H9 (cell line): Measurements from ENCODE around the gene MFSD6. TPM values are rescaled to one million over a fixed set of nuclear protein-coding genes. Genes with fewer than 3 reads are reported as not detected.
"Not testable (repeated sequence)": the region's sequence is repeated elsewhere in the genome, so short reads cannot be mapped to it uniquely, and the experiment has no call there.

Source experiments
- DNase-seq: peaks from one replicate; pipeline ENCODE4 v3.0.0-alpha.2; 2017
- H2AFZ ChIP-seq: one replicate; pipeline ENCODE4 v1.6.1; 2013; ENCODE audit warnings: mild to moderate bottlenecking, low read length, control low read depth, moderate library complexity
- H2AK5ac ChIP-seq: 2 replicates; pipeline ENCODE4 v1.6.1; 2013; ENCODE audit warnings: low read length, control low read depth, mixed read lengths; ENCODE audit not compliant: insufficient read length
- H2BK120ac ChIP-seq: one replicate; pipeline ENCODE4 v1.6.1; 2013; ENCODE audit warnings: low read depth, mild to moderate bottlenecking, low read length, control low read depth, inconsistent platforms; ENCODE audit not compliant: poor library complexity, severe bottlenecking
- H2BK12ac ChIP-seq: 2 replicates; pipeline ENCODE4 v1.6.1; 2013; ENCODE audit warnings: low read length, control low read depth, mixed read lengths, low read depth; ENCODE audit not compliant: insufficient read length
- H2BK15ac ChIP-seq: 2 replicates; pipeline ENCODE4 v1.6.1; 2013; ENCODE audit warnings: low read depth, low read length, control low read depth
- H2BK20ac ChIP-seq: one replicate; pipeline ENCODE4 v1.6.1; 2013; ENCODE audit warnings: low read depth, mild to moderate bottlenecking, low read length, control low read depth, inconsistent platforms; ENCODE audit not compliant: poor library complexity, severe bottlenecking
- H2BK5ac ChIP-seq: 2 replicates; pipeline ENCODE4 v1.6.1; 2013; ENCODE audit warnings: low read length, control low read depth, mixed read lengths; ENCODE audit not compliant: insufficient read length
- H3K14ac ChIP-seq: 2 replicates; pipeline ENCODE4 v1.6.1; 2013; ENCODE audit warnings: low read length, control low read depth; ENCODE audit not compliant: insufficient read depth
- H3K18ac ChIP-seq: 2 replicates; pipeline ENCODE4 v1.6.1; 2013; ENCODE audit warnings: low read depth, mild to moderate bottlenecking, mixed read lengths, low read length, control low read depth; ENCODE audit not compliant: insufficient read length
- H3K23ac ChIP-seq: 2 replicates; pipeline ENCODE4 v1.6.1; 2013; ENCODE audit warnings: low read length, control low read depth, mixed read lengths, low read depth; ENCODE audit not compliant: insufficient read length
- H3K23me2 ChIP-seq: 2 replicates; pipeline ENCODE4 v1.6.1; 2013; ENCODE audit warnings: low read depth, mild to moderate bottlenecking, mixed read lengths, low read length, control low read depth; ENCODE audit not compliant: insufficient read length, poor library complexity, severe bottlenecking
- H3K27ac ChIP-seq: 2 replicates; pipeline ENCODE4 v1.5.1; 2013; ENCODE audit warnings: low read length, control low read depth, mixed read lengths, low read depth; ENCODE audit not compliant: insufficient read length
- H3K27me3 ChIP-seq: 2 replicates; pipeline ENCODE4 v1.6.1; 2013; ENCODE audit warnings: low read length, control low read depth, inconsistent platforms; ENCODE audit not compliant: insufficient read depth
- H3K4ac ChIP-seq: 2 replicates; pipeline ENCODE4 v1.6.1; 2013; ENCODE audit warnings: low read depth, mild to moderate bottlenecking, control low read depth, inconsistent platforms, low read length, moderate library complexity
- H3K4me1 ChIP-seq: 2 replicates; pipeline ENCODE4 v1.6.1; 2013; ENCODE audit warnings: low read length, control low read depth, inconsistent platforms; ENCODE audit not compliant: insufficient read depth
- H3K4me2 ChIP-seq: 2 replicates; pipeline ENCODE4 v1.6.1; 2013; ENCODE audit warnings: low read length, control low read depth, mixed read lengths; ENCODE audit not compliant: insufficient read length, insufficient read depth
- H3K56ac ChIP-seq: 2 replicates; pipeline ENCODE4 v1.6.1; 2013; ENCODE audit warnings: low read depth, mild to moderate bottlenecking, mixed read lengths, low read length, control low read depth; ENCODE audit not compliant: insufficient read length
- H3K79me1 ChIP-seq: 2 replicates; pipeline ENCODE4 v1.6.1; 2013; ENCODE audit warnings: low read depth, mild to moderate bottlenecking, moderate library complexity, low read length, control low read depth, inconsistent platforms; ENCODE audit not compliant: insufficient read depth, poor library complexity, severe bottlenecking
- H3K79me2 ChIP-seq: 2 replicates; pipeline ENCODE4 v1.6.1; 2013; ENCODE audit warnings: low read length, control low read depth, inconsistent platforms; ENCODE audit not compliant: insufficient read depth
- H3K9ac ChIP-seq: 2 replicates; pipeline ENCODE4 v1.6.1; 2013; ENCODE audit warnings: low read length, control low read depth, mixed read lengths; ENCODE audit not compliant: insufficient read length; ENCODE audit errors: extremely low read depth
- H3K9me3 ChIP-seq: one replicate; pipeline ENCODE4 v1.6.1; 2013; ENCODE audit warnings: low read depth, low read length, inconsistent platforms; ENCODE audit not compliant: control insufficient read depth
- H3T11ph ChIP-seq: one replicate; pipeline ENCODE4 v1.6.1; 2013; ENCODE audit warnings: mild to moderate bottlenecking, low read length, control low read depth, inconsistent platforms
- H4K20me1 ChIP-seq: one replicate; pipeline ENCODE4 v1.6.1; 2013; ENCODE audit not compliant: control insufficient read depth, insufficient read length, insufficient read depth
- H4K5ac ChIP-seq: 2 replicates; pipeline ENCODE4 v1.6.1; 2013; ENCODE audit warnings: low read depth, mild to moderate bottlenecking, mixed read lengths, low read length, control low read depth; ENCODE audit not compliant: insufficient read length
- H4K8ac ChIP-seq: replicated peaks from 2 replicates; pipeline ENCODE4 v1.6.1; 2013; ENCODE audit warnings: low read length, control low read depth, mixed read lengths, low read depth; ENCODE audit not compliant: insufficient read length
- H4K91ac ChIP-seq: 2 replicates; pipeline ENCODE4 v1.6.1; 2013; ENCODE audit warnings: low read depth, mild to moderate bottlenecking, moderate library complexity, mixed read lengths, low read length, control low read depth; ENCODE audit not compliant: insufficient read length
- H3K27ac Mint-ChIP-seq, 3 experiments: 2 replicates in 2 of 3; 3 replicates in 1 of 3; pipeline ENCODE4 v1.8.0; 2020 to 2021; ENCODE audit warnings: mixed read lengths in 3 of 3, mild to moderate bottlenecking in 1 of 3, moderate library complexity in 1 of 3
- H3K27me3 Mint-ChIP-seq: 2 replicates; pipeline ENCODE4 v1.8.0; 2021; ENCODE audit warnings: low read depth, mild to moderate bottlenecking, moderate library complexity, mixed read lengths
- H3K36me3 Mint-ChIP-seq, 3 experiments: 2 replicates in 2 of 3; 3 replicates in 1 of 3; pipeline ENCODE4 v1.8.0; 2020 to 2021; ENCODE audit warnings: low read depth in 3 of 3, mixed read lengths in 3 of 3; ENCODE audit not compliant: insufficient read depth in 1 of 3
- H3K4me1 Mint-ChIP-seq, 2 experiments: 2 replicates each; pipeline ENCODE4 v1.8.0; 2020; ENCODE audit warnings: mixed read lengths in 2 of 2
- H3K4me3 Mint-ChIP-seq, 2 experiments: 2 replicates in 1 of 2; 3 replicates in 1 of 2; pipeline ENCODE4 v1.8.0; 2020 to 2021; ENCODE audit warnings: mild to moderate bottlenecking in 2 of 2, mixed read lengths in 2 of 2, moderate library complexity in 1 of 2
- H3K9me3 Mint-ChIP-seq, 2 experiments: 2 replicates in 1 of 2; 3 replicates in 1 of 2; pipeline ENCODE4 v1.8.0; 2020; ENCODE audit warnings: mild to moderate bottlenecking in 2 of 2, mixed read lengths in 2 of 2, moderate library complexity in 1 of 2
- WGBS: extraction: QIAGEN DNeasy Blood & Tissue Kit; methylation state at CpG from one replicate; pipeline ENCODE4 v1.1.7; 2013; ENCODE audit warnings: missing lambda C conversion rate, low lambda C conversion rate, mixed read lengths; ENCODE audit not compliant: insufficient read length; ENCODE audit errors: extremely low coverage; 5-methylcytosine and 5-hydroxymethylcytosine counted together
- total RNA-seq: library from RNA; stranded (reverse); gene quantifications from 2 replicates; pipeline ENCODE4 v1.2.1, GENCODE V29; 2021
- TF ChIP-seq, protein P1 (sequence below): fragments of 200-600 bp; sonication (generic); conservative IDR thresholded peaks from 3 replicates; pipeline ENCODE4 v1.8.0; 2021; ENCODE audit warnings: antibody characterized with exemption, mild to moderate bottlenecking

Gene MFSD6
- total RNA-seq, 1 experiment from 2014 or later: 4.0 TPM

- Mint-ChIP-seq H3K36me3 (no peaks in the 10 kb centered on the region), H3K4me1 (peaks cover 0 to 5% of the 10 kb centered on the region in 2 experiments; a peak in 1 of 4 replicates), H3K27ac (no peak overlapping the region; a peak in 1 of 7 replicates), H3K9me3 (no peaks in the 10 kb centered on the region), H3K4me3 (no peak overlapping the region), H3K27me3 (no peaks in the 10 kb centered on the region; the same call in 1 of the 2 replicates)
- Histone ChIP-seq H2BK15ac (no peak overlapping the region), H4K5ac (no peak overlapping the region), H3K14ac (no peak overlapping the region), H3T11ph (no peak overlapping the region), H4K91ac (no peak overlapping the region), H3K9me3 (no peaks in the 10 kb centered on the region), H2BK12ac (no peak overlapping the region), H3K18ac (no peak overlapping the region), H2BK5ac (no peak overlapping the region), H3K79me1 (no peaks in the 10 kb centered on the region), H3K27ac (no peak overlapping the region), H3K27me3 (no peaks in the 10 kb centered on the region), H3K23me2 (no peaks in the 10 kb centered on the region), H3K56ac (no peak overlapping the region), H3K79me2 (no peaks in the 10 kb centered on the region), H2AK5ac (no peak overlapping the region), H3K4ac (no peak overlapping the region), H4K8ac (no peak overlapping the region), H3K4me2 (no peak overlapping the region), H4K20me1 (no peaks in the 10 kb centered on the region), H3K9ac (no peak overlapping the region), H3K23ac (no peak overlapping the region), H2AFZ (no peak overlapping the region), H2BK120ac (no peak overlapping the region), H3K4me1 (no peaks in the 10 kb centered on the region), H2BK20ac (no peak overlapping the region)
- TF ChIP-seq, protein P1, sequence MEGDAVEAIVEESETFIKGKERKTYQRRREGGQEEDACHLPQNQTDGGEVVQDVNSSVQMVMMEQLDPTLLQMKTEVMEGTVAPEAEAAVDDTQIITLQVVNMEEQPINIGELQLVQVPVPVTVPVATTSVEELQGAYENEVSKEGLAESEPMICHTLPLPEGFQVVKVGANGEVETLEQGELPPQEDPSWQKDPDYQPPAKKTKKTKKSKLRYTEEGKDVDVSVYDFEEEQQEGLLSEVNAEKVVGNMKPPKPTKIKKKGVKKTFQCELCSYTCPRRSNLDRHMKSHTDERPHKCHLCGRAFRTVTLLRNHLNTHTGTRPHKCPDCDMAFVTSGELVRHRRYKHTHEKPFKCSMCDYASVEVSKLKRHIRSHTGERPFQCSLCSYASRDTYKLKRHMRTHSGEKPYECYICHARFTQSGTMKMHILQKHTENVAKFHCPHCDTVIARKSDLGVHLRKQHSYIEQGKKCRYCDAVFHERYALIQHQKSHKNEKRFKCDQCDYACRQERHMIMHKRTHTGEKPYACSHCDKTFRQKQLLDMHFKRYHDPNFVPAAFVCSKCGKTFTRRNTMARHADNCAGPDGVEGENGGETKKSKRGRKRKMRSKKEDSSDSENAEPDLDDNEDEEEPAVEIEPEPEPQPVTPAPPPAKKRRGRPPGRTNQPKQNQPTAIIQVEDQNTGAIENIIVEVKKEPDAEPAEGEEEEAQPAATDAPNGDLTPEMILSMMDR: no peak
- WGBS: no CpG with 5 or more reads among the region's 4 CpGs
- no peak for DNase-seq
Observed at GRCh38 chr2:190507135-190507534, 99.0 kb downstream of the MFSD6 start.

GRCh38 chr2:190509895-190510294, 101.7 kb downstream of the MFSD6 start:
- H3K4me1 Mint-ChIP-seq, H2BK12ac ChIP-seq, H3K79me2 ChIP-seq, H3K56ac ChIP-seq, H2AFZ ChIP-seq, H3K9ac ChIP-seq, H3K18ac ChIP-seq, H2BK20ac ChIP-seq, H3K27me3 ChIP-seq, H3K23me2 ChIP-seq, H2BK15ac ChIP-seq, H3K9me3 ChIP-seq, H3K14ac ChIP-seq, H2AK5ac ChIP-seq, H2BK120ac ChIP-seq, H4K8ac ChIP-seq, DNase-seq, H2BK5ac ChIP-seq, H3K79me1 ChIP-seq, H3K9me3 Mint-ChIP-seq, H3K4me1 ChIP-seq, H3T11ph ChIP-seq, H3K4ac ChIP-seq, H3K4me3 Mint-ChIP-seq, H4K5ac ChIP-seq, H3K23ac ChIP-seq, H3K27me3 Mint-ChIP-seq, H3K4me2 ChIP-seq, H3K36me3 Mint-ChIP-seq, H4K91ac ChIP-seq, H3K27ac Mint-ChIP-seq, H4K20me1 ChIP-seq, H3K27ac ChIP-seq: not testable (repeated sequence)
- WGBS: no CpG with 5 or more reads among the region's 5 CpGs
